IPS-NIHi11 (cell line): Measurements from ENCODE around the gene SASH3.

Experiments
- DNase-seq: peaks from one replicate; pipeline ENCODE4 v3.0.0; 2012; ENCODE audit warnings: mixed read lengths, low spot score

The SASH3 gene

DNA sequence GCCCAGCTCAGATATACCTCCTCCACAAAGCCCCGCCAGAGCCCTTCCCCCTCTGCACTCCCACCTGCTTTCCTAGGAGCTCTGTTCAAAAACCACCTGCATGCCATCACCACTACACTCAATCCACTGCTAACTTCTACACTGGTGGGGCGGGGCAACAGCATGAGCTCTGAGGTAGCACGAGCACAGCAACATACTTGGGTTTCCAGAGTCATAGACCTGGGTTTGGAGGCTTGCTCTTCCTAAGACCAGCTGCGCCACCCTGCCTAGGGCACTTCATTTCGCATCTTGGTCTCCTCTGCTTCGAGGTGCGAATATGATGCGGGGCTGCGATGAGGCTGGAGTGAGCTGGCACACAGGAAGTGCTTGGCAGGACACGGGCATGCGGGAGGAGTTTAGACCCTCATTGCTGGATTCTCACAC lies 3.6 kb downstream of the SASH3 start:
- no peak for DNase-seq

DNA sequence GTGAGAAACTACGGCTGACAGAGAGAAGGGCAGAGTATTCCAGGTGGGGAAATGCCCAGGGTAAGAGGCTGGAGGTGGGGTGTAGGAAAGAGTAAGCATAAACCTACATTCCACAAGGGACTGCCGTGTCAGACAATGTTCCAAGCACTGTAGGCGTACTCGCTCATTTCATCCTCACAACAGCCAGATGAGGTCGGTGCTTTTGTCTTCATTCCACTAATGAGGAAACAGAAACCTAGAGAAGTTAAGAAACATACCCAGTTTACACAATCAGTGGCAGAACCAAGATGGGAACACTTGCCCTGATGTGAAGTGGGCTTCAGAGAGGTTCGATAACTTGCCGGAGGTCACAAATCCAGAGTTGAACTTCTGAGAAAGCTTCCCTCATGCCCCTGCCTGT lies 4.6 kb downstream of the SASH3 start:
- no peak for DNase-seq

DNA sequence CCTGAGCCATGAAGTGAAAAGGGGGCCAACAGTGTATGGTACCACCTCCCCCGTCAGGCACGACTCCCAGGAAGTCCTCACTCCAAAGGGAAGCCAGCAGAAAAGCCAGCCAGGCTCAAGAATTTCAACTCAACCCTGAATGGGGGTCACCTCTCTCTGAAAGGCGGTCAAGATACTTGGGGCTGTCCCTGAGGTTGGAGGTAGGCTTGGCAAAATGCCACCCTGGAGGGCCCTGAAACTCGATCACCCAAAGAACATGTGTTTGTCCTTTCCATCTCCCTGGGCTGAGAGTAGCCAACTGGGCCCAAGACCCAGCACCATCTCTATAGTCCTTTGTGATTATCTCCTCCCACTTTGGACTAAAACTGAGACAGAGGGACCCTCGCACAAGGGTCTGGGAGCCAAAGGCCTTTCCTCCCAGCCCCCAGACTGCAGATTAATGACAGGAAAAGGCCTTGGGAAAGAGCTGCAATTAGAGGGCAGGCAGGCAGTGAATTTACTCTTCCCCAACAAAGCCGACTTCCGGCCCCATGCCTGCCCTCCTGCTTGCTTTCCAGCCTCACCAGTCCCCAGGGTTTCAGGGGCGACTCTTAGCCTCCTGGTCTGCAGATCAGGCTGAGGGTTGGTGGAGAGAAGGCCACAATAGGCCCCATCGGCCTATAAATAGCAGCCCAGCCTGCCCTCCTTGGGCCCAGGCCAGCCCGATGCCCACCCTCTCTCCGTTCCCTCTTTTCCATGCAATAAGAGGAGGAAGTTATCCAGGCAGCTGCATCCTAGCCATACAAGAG lies 5.6 kb downstream of the SASH3 start:
- DNase-seq, result no peak

DNA sequence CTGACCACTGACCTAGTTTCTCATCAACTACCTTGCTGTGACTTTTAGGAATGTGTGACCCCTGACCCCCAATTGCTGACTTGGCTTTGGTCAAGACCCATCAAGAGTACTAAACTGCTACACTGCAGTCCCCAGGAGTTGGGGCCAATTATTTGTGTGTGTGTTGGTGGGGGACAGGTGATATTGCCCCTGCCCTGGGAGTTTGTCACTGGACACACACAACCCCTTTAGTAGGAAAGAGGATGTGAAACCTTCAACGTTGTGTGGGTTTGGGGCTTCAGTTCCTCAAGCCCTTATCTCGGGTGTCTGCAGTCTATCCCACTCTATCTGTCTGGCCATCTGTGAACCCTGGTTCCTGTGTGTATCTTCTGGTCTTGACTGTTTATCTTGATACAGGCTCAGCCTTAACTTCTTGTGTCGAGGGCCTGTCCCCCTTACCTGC lies 6.5 kb downstream of the SASH3 start:
- DNase-seq, result no peak

- DNase-seq, result no peak
These were observed 7.7 kb downstream of the SASH3 start for GRCh38 chrX:129787336-129788055.

- no peak for DNase-seq
These were observed 8.8 kb downstream of the SASH3 start for GRCh38 chrX:129788527-129788926.

GRCh38 chrX:129790146-129790545 lies 10.4 kb downstream of the SASH3 start:
- DNase-seq, result no peak

DNA sequence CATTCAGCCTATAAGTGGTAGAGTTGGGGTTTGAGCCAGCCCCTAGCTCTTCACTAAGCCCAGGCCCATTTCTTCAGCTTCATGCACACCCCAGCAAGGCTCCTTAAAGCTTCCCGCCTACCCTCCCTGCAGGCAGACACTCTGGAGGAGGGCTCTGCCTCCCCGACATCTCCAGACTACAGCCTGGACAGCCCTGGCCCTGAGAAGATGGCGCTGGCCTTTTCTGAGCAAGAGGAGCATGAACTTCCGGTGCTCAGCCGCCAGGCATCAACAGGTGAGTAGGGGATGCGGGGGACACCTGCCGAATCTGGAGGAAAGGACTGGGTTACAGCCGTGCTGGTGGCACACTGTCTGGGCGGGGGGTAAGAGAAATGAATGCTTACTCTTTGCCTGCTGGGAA lies 11.1 kb downstream of the SASH3 start:
- DNase-seq, result no peak

GRCh38 chrX:129791336-129791735 lies 11.6 kb downstream of the SASH3 start:
- DNase-seq, result no peak

DNA sequence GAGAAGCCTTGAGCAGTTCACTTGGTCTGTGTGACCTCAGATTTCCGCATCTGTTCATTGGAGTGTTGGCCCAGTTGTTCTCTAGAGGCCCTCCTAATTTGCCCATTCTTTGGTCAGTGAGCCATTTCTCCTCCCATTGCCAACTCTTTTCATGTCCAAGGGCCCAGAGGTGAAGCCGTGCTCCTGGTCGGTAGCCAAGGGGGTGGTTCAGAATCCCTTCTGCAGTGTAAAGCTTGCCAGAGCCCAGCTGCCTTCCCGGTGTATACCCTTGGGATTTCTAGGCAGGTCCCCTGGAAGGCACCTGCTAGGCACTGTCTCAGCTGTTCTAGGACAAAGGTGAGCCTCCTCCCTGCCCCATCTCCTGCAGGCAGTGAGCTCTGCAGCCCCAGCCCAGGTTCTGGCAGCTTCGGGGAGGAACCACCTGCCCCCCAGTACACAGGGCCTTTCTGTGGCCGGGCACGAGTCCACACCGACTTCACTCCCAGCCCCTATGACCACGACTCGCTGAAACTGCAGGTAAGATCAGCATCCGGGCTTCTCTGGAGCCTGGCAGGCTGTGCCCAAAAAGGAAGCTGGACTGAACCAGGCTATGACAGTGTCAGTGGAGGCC lies 12.3 kb downstream of the SASH3 start:
- DNase-seq, result no peak

- DNase-seq, result no peak
These were observed 13.0 kb downstream of the SASH3 start for GRCh38 chrX:129792586-129793291.

DNA sequence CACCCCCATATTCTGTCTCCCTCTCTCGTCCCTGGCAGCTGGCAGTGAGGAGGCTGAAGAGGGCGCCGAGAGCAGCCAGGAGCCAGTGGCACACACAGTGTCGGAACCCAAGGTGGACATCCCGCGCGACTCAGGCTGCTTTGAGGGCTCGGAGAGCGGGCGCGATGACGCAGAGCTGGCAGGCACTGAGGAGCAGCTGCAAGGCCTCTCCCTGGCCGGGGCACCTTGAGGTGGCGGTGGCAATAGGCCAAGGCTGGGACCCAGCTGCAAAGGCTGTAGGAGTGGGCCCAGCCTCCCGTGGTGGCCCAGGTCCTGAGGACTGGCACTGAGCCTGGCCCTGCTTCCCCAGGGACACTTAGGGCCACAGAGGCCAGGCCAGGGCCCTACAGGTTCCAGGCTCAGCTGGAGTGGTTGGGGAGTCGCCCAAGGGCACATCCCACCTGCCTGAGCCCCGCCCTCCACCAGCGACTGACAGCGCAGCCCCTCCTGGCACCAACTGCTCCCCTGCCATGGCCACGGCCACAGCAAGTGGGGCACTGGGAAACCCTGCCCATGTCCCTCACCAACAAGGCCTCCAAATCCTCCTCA lies 13.9 kb downstream of the SASH3 start:
- DNase-seq, result no peak

- no peak for DNase-seq
These were observed 15.8 kb downstream of the SASH3 start for GRCh38 chrX:129795584-129795983.

DNA sequence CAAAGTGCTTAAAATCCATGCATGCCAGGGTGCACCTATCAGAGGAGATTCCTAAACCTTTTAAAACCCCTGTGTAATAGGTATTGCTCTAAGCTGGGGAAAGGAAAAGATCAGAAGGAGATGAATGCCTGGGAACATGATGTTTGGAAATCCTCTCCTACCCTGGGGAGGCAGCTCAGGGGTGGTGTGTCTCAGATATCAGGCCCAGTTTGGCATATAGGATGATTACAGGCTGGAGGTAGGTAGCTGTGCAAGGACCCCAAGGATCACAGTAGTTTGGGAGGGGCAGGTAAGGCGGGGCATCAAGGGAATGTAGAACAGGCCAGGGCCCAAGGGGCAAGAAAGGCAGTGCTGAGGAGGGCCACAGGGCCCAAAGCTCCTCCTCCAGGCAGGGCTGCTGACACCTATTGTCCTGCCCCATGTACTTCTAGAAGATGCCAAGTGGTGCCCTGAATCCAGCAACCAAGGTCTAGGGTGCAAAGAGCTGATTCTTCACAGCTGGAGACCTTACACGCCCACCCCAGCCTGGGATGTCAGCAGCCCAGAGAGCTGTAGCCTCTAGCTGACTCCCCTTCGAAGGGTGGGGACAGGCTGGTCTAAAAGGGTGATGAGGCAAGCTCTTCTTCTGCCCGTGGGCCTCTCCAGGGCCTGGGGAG lies 17.6 kb downstream of the SASH3 start:
- no peak for DNase-seq

GRCh38 chrX:129798456-129798855 lies 18.7 kb downstream of the SASH3 start:
- DNase-seq, result no peak

- DNase-seq, result no peak
These were observed 19.1 kb downstream of the SASH3 start for GRCh38 chrX:129798888-129799287.

DNA sequence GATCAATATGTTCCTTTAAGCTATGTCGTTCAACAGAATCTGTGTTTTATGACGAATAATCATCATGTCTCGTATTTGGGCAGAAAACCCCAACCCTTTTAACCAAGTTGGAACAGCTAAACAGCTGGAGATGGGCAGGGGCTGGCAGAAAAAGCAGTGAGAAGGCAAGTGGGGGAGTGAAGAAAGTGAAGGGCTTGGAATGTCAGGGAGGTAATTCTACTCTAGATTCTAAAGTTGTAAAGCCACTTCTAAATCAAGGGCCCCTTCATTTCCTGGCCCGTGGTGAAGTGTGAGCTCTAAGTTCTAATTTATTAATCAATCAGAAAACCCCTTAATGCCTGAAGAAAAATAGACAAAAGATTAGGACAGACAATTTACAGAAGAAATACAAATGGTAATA lies 20.4 kb downstream of the SASH3 start:
- DNase-seq, result no peak

DNA sequence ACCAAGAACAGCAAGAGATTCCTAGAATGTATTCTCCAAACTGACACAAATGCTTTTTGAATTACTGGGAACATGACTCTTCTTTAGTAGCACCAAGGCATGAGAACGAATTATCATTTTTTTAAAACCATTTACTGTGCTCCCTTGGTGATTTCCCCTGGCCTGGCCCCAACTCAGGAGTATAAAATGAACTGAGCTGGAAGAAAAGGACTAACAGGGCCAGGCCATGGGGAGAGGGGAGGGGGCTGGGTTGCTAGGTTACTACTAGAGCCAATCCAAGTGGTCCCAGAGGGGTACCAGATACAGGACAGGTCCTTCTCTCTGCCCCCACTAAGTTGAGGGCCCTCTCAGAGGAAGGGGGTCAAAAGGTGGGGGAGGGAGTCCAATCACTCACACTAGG lies 23.1 kb downstream of the SASH3 start:
- no peak for DNase-seq

DNA sequence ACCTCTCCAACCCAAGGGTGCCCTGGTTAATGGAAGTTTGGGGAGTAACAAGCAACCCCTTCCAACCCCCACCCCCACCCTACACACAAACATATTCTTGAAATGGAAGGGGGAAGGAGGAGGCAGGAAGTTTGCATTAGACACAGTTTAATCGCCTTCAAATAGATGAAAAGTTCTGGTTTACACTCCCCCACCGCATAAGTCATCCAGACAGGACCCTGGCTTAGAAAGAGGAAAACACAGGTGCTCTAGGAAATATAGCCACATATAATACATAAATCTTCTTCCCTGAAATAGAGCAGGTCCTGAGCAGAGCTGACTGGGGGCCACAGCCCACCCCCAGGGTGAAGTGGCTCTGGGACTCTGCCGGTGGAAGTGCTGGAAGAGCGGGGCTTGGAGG lies 25.1 kb downstream of the SASH3 start:
- no peak for DNase-seq

- DNase-seq, result no peak
These were observed 28.5 kb downstream of the SASH3 start for GRCh38 chrX:129808158-129808828.
